Stimulated activated CD8-positive, alpha-beta memory T cell treated with anti-CD3 and anti-CD28 coated beads, Interleukin-4, amount 100 ng/mL, for 24 hours (primary cell): Measurements from ENCODE around the gene MYH16.
"Not testable (repeated sequence)": the region's sequence is repeated elsewhere in the genome, so short reads cannot be mapped to it uniquely, and the experiment has no call there.

ENCODE experiments used
- DNase-seq: peaks from one replicate; pipeline ENCODE4 v3.0.0-alpha.2; 2020; ENCODE audit warnings: low read depth

The MYH16 gene

DNA sequence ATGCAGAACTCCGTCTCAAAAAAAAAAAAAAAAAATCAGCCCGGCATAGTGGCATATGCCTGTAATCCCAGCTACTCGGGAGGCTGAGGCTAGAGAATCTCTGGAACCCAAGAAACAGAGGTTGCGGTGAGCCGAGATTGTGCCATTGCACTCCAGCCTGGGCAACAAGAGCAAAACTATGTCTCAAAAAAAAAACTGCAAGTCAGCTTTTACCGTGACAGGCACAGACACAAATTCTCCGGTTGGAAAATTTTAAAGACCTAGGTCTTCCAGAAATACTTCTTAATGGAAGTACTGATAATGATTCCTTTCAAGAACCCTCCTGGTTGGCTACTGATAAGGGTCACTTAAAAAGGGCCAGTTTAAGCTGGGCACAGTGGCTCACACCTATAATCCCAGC, 82.5 kb downstream of the MYH16 start:
- no peak for DNase-seq

DNA sequence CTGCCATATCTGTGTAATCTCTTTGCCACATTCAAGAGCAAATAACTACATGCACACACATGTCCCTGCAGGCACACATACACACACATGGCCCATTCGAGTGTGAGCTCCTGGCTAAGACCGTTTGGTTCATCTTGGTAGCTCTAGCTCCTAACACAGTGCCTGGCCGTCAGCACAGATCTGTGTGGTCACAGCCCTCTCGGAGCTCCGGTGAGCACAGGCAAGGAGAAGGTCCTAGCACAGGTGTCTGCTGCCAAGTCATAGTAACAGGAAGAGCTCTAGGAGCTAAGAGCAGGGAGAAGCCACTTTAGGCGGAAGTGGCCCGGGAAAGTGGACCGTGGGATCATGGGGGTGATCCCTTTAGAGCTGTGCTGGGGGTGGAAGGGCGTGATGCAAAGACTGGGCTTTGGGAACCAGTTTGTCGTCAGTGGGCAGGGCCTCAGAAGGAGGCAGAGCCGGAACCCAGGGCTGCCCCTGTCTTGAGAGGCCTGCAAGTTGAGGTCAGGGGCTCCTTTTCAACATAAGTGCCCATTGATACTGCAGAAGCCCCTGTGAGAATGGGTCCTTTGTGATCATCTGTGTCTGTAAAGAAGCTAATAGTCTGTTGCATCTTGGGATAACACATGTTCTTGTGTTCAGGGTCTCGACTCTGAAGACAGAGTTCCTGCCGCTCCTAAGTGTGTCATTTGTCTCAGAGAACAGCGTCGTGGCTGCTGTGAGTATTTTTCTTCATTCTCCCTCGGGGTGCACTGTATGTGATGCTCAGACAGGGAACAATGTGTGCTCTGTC, 85.3 kb downstream of the MYH16 start:
- DNase-seq = no peak

DNA sequence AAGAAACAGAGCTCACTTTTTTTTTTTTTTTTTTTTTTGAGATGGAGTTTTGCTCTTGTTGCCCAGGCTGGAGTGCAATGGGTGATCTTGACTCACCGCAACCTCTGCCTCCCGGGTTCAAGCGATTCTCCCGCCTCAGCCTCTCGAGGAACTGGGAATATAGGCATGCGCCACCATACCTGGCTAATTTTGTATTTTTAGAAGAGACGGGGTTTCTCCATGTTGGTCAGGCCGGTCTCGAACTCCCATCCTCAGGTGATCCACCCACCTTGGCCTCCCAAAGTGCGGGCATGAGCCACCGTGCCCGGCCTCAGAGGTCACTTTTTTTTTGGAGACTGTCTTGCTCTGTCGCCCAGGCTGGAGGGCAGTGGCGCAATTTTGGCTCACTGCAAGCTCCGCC, 85.9 kb downstream of the MYH16 start:
- DNase-seq = not testable (repeated sequence)

DNA sequence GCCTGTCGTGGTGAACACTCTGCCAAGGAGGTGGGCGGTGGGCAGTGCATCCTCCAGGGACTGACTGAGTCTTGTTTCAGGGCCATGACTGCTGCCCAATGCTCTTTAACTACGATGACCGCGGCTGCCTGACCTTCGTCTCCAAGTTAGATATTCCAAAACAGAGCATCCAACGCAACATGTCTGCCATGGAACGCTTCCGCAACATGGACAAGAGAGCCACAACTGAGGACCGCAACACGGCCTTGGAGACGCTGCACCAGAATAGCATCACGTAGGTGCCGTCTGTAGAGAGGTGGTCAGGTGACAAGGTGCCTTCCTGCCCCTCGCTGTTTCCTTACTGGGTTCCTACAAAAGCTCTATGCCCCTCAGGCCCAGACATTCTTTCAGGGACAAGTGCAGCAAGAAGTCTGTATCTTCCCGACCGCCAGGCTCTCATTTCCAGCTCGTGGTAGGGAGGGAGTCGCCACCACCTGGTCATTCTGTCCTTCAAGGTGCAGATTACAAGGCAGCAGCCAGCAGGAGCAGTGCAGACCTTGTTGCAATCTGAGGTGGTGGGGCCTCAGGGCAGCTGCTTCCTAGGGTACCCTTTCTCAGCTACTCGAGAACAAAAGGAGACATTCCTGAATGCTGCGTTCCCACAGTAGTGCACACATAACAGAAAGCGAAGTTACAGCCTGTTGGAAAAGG, 87.0 kb downstream of the MYH16 start:
- DNase-seq = no peak
